Spinal cord (tissue), 10 donors: ENCODE measurements around the gene WDR54. TPM values are rescaled to one million over a fixed set of nuclear protein-coding genes. Genes with fewer than 3 reads are reported as not detected.
"Not testable (repeated sequence)": the region's sequence is repeated elsewhere in the genome, so short reads cannot be mapped to it uniquely, and the experiment has no call there.

Source experiments
- DNase-seq, 6 donors: peaks; one replicate each; pipeline versions ENCODE4 v3.0.0 to v3.0.0-alpha.2; 2013 to 2015; ENCODE audit warnings: low spot score in 6 of 6, low read depth in 4 of 6
- H3K27ac ChIP-seq: one replicate; pipeline ENCODE4 v1.5.1; 2013; ENCODE audit warnings: low read depth, low read length, control low read depth
- H3K27me3 ChIP-seq: one replicate; pipeline ENCODE4 v1.6.1; 2013; ENCODE audit warnings: low read length; ENCODE audit not compliant: control insufficient read depth, insufficient read depth
- H3K36me3 ChIP-seq: one replicate; pipeline ENCODE4 v1.6.1; 2013; ENCODE audit warnings: low read length; ENCODE audit not compliant: control insufficient read depth, insufficient read depth
- H3K4me1 ChIP-seq: one replicate; pipeline ENCODE4 v1.6.1; 2013; ENCODE audit warnings: low read length; ENCODE audit not compliant: control insufficient read depth, insufficient read depth
- H3K4me3 ChIP-seq: one replicate; pipeline ENCODE4 v1.5.1; 2013; ENCODE audit warnings: low read depth, low read length, control low read depth
- H3K9me3 ChIP-seq: one replicate; pipeline ENCODE4 v1.6.1; 2013; ENCODE audit warnings: low read length; ENCODE audit not compliant: control insufficient read depth, insufficient read depth
- WGBS: methylation state at CpG from one replicate; pipeline ENCODE4 v1.1.5; 2013; ENCODE audit warnings: missing lambda C conversion rate; ENCODE audit not compliant: insufficient coverage; 5-methylcytosine and 5-hydroxymethylcytosine counted together
- polyA plus RNA-seq, 2 donors: library from polyadenylated mRNA; unstranded; fragments of 120-200 nt; gene quantifications; one replicate each; pipeline ENCODE4 v1.2.1, GENCODE V29; 2013; ENCODE audit not compliant: insufficient read length in 2 of 2
- total RNA-seq, 2 donors: library from RNA; depleted of rRNA in 1 of 2; stranded (reverse); fragments of 120-200 nt in 1 of 2; fragments of >200 nt in 1 of 2; gene quantifications; one replicate each; pipeline versions ENCODE4 v1.2.3 to v1.2.4, GENCODE V29; 2013 to 2014
- donor health status: healthy.

WDR54 gene
- total and polyA plus RNA-seq, 4 donors: 17.0 to 40.5 (median 37.7) TPM

GRCh38 chr2:74459503-74460118 is 38.1 kb downstream of the WDR54 start:
- WGBS: 81% methylated on average over 13 of the region's 13 CpGs
- H3K4me1 ChIP-seq: peaks cover 41% of the 10 kb centered on the region
- H3K27me3 ChIP-seq: not testable (repeated sequence)

GRCh38 chr2:74460187-74460586 is 38.7 kb downstream of the WDR54 start:
- H3K27me3 ChIP-seq, DNase-seq, H3K9me3 ChIP-seq, H3K4me3 ChIP-seq, H3K27ac ChIP-seq: not testable (repeated sequence)
- peaks cover 25% of the 10 kb centered on the region for H3K36me3 ChIP-seq
- H3K4me1 ChIP-seq: peaks cover 40% of the 10 kb centered on the region
- 92% methylated on average over 4 of the region's 10 CpGs for WGBS

More at GRCh38 chr2:74459503-74460118, 38.1 kb downstream of the WDR54 start:
- H3K36me3 ChIP-seq: peaks cover 25% of the 10 kb centered on the region
- H3K27ac ChIP-seq, H3K4me3 ChIP-seq, H3K9me3 ChIP-seq, DNase-seq: not testable (repeated sequence)

DNA sequence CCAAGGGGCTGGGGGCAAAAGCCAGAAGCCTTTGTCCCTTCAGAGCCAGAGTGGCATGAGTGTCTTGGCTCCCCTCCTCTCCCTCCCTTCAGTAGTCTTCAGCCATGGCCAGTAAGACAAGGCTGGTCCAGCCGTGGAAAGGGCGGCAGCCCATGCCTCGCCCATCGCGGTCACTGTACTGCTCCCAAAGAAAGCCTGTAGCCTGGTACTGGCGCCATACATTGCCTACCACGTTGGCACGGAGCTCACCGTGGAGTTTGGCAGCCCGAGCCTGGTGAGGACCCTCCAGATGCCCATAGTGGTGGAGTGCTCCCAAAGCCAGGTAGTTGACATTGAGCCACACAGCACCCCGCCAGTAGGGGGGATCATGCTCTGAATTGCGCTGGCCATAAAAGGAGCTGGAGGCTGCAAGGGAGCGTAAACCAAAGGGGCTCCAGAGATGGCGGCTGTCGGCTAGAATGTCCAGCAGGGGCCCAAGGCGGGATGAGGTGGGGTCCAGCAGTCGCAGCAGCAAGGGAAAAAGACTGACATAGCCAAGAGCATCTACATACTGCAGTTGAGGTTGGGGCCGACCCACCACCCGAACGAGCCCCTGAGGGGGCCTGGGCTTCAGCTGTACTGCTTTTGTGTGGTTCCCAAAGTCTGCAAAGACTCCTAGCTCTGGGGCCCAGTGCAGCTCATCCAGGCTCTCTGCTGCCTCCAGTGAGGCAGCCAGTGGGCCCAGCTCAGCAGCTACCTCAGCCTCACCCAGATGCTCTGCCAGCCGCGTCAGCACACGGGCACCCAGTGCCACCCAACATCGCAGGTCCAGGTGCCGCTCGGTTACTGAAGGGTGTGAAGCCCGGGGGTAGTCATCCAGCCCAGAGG is 39.9 kb downstream of the WDR54 start:
- peaks cover 25% of the 10 kb centered on the region for H3K36me3 ChIP-seq
- no peak for DNase-seq
- H3K4me1 ChIP-seq: peaks cover 31% of the 10 kb centered on the region
- H3K27me3 ChIP-seq: no peaks in the 10 kb centered on the region
- 93% methylated on average over 27 of the region's 27 CpGs for WGBS
- no peak overlapping the region for H3K27ac ChIP-seq
- H3K4me3 ChIP-seq: no peak overlapping the region
- no peaks in the 10 kb centered on the region for H3K9me3 ChIP-seq

GRCh38 chr2:74462054-74462785 is 40.7 kb downstream of the WDR54 start:
- Histone ChIP-seq H3K27me3 (no peaks in the 10 kb centered on the region), H3K36me3 (peaks cover 25% of the 10 kb centered on the region), H3K9me3 (no peaks in the 10 kb centered on the region), H3K4me1 (peaks cover 27% of the 10 kb centered on the region), H3K4me3 (no peak overlapping the region), H3K27ac (no peak overlapping the region)
- WGBS: 96% methylated on average over 9 of the region's 20 CpGs
- DNase-seq: no peak

GRCh38 chr2:74462786-74463105 is 41.2 kb downstream of the WDR54 start:
- 81% methylated on average over 4 of the region's 4 CpGs for WGBS

DNA sequence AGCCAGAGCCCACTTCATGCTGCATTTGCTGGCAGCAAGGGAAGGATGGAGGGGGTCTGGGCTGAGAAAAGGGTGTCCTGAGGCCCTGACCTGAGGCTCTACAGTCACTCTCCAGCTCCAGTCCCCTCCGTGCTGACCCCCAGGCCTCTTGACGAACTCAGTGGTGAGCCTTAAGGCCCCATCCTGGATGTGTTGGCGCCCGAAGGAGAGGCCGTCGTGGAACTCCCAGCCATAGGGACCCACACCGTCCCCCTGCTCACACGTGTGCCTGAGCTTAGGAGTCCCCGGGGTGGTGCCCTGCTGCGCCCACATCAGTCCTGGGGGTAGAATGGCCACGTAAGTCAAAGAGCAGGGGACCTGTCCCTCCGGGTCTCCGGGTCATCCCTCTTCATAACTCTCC is 42.9 kb downstream of the WDR54 start:
- Histone ChIP-seq H3K4me3 (peak overlapping the region; percentile 81), H3K36me3 (peaks cover 25% of the 10 kb centered on the region), H3K4me1 (peaks cover 15% of the 10 kb centered on the region), H3K9me3 (no peaks in the 10 kb centered on the region), H3K27me3 (no peaks in the 10 kb centered on the region), H3K27ac (no peak overlapping the region)
- WGBS: 10% methylated on average over 11 of the region's 13 CpGs
- DNase-seq: no peak

More at GRCh38 chr2:74462786-74463105, 41.2 kb downstream of the WDR54 start:
- no peak for DNase-seq
- Histone ChIP-seq H3K27me3 (no peaks in the 10 kb centered on the region), H3K4me3 (no peak overlapping the region), H3K4me1 (peaks cover 23% of the 10 kb centered on the region), H3K9me3 (no peaks in the 10 kb centered on the region), H3K36me3 (peaks cover 25% of the 10 kb centered on the region), H3K27ac (no peak overlapping the region)

GRCh38 chr2:74470742-74471141 is 49.2 kb downstream of the WDR54 start:
- WGBS: 98% methylated on average over 9 of the region's 12 CpGs
- not testable (repeated sequence) for DNase-seq, H3K27ac ChIP-seq, H3K27me3 ChIP-seq, H3K9me3 ChIP-seq, H3K4me3 ChIP-seq
- peaks cover 26% of the 10 kb centered on the region for H3K4me1 ChIP-seq
- peaks cover 30% of the 10 kb centered on the region for H3K36me3 ChIP-seq

DNA sequence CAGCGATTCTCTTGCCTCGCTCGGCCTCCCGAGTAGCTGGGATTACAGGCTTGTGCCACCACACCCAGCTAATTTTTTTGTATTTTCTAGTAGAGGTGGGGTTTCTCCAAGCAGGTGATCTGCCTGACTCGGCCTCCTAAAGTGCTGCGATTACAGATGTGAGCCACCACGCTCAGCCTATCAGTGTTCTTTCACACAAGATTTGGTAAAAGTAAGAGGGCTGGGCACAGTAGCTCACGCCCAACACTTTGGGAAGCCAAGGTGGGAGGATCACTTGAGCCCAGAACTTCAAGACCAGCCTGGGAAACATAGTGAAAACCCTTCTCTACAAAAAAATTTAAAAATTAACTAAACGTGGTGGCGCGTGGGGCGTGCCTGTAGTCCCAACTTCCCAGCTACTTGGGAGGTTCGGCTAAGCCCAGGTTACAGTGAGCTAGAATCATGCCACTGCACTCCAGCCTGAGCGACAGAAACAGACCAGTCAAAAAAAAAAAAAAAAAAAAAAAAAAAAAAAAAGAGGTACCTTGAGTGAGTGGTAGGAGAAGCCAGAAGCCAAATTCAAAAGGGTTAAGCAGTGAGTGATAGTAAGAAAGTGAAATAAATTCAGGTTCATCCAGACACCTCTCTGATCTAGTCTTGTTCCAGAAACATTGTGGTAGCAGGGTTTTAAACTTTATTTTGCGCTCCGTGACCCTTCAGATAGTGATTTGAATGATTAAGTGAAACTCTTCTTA is 50.0 kb downstream of the WDR54 start:
- H3K4me1 ChIP-seq: peaks cover 26% of the 10 kb centered on the region
- WGBS: 62% methylated on average over 6 of the region's 16 CpGs

More for the DNA sequence above, 50.0 kb downstream of the WDR54 start:
- Histone ChIP-seq H3K36me3 (peaks cover 32% of the 10 kb centered on the region), H3K27me3 (no peaks in the 10 kb centered on the region), H3K27ac (peak overlapping the region; percentile 95), H3K4me3 (peak overlapping the region; percentile 76), H3K9me3 (no peaks in the 10 kb centered on the region)
- DNase-seq: no peak
